HUDEP-2 (cell line): Measurements from ENCODE around the gene GBP3.
"Not testable (repeated sequence)": the region's sequence is repeated elsewhere in the genome, so short reads cannot be mapped to it uniquely, and the experiment has no call there.

ENCODE experiments used
- DNase-seq, 76 experiments: peaks; one replicate each; lab custom pipeline; 2025; ENCODE audit not compliant: unreplicated experiment in 76 of 76; lab: John Stamatoyannopoulos, UW

GBP3 gene

DNA sequence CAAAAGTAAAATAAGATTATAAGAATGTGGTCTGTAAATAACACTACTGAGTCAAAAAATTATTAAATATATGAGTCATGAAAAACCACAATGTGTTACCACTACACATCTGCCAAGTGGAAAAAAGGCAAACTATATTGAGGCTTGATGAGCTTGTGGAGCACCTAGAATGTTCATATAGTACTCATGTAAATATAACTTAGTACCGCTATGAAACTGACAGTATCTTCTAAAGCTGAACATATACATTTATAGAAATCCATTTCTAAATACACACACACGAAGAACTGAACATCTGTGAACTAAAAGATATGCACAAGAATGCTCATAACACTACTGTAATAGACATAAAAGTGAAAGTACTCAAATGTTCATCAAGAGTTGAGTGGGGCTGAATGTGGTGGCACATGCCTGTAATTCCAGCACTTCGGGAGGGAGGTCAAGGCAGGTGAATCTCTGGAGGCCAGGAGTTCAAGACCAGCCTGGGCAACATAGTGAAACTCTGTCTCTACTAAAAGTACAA lies 18.5 kb upstream of the GBP3 start:
- DNase-seq = no peak

DNA sequence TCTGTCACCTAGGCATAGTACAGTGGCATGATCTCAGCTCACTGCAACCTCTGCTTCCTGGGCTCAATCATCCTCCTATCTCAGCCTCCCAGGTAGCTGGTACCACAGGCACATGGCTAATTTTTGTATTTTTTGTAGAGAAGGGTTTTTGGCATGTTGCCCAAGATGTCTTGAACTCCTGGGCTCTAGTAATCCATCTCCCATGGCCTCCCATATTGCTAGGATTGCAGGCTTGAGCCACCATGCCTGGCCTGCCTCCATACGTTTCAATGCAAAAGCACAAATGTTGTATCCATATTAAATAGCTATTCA lies 17.6 kb upstream of the GBP3 start:
- no peak for DNase-seq

DNA sequence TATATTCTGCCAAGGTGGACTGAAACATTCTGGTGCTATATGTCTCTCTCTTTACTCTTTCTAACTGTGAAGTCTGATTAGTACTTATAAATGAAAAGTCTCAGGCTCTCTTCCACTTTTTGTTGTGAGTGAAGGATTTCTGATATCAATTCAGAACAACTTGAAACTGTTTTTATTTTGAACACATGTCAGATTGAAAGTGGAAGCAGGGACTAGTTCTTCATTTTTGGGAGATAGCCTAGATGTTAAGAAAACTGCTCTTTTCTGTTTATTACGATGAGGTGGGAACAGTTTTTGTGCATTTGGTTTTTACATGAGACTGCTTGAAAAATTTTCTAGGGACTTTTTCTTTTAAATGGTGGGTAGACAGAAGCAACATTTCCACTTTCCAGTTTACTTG lies 14.5 kb upstream of the GBP3 start:
- no peak for DNase-seq

DNA sequence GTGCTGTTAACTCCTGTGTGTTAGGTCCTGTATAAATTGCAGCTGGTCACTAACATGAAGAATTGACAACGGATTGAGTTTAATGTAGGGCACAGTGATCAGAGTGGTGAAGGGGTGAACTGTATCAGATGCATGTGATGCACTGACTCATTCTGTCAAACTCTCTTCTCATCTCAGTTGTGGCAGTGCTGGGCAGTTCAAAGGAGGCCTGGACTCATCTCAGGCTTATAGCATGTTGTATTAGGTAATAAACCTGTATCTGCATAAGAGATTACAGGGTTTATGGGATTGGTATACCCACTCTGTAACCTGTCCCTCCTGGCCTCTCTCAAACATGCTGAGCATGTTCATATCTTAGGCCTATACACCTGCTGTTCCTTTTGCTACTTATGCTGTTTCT lies 12.4 kb upstream of the GBP3 start:
- DNase-seq = no peak

DNA sequence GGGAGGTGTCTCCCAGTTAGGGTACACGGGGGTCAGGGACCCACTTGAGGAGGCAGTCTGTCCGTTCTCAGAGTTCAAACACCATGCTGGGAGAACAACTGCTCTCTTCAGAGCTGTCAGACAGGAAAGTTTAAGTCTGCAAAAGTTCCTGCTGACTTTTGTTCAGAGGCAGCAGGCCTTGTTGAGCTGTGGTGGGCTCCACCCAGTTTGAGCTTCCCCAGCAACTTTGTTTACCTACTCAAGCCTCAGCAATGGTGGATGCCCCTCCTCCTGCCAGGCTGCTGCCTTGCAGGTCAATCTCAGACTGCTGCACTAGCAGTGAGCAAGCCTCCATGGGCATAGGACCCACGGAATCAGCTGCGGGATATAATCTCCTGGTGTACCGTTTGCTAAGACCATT lies 11.3 kb upstream of the GBP3 start:
- not testable (repeated sequence) for DNase-seq

DNA sequence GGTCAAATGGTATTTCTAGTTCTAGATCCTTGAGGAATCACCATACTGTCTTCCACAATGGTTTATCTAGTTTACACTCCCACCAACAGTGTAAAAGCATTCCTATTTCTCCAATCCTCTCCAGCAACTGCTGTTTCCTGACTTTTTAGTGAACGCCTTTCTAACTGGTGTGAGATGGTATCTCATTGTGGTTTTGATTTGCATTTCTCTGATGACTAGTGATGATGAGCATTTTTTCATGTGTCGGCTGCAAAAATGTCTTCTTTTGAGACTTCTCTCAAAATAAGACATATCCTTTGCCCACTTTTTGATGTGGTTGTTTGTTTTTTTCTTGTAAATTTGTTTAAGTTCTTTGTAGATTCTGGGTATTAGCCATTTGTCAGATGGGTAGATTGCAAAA lies 6.4 kb upstream of the GBP3 start:
- not testable (repeated sequence) for DNase-seq

DNA sequence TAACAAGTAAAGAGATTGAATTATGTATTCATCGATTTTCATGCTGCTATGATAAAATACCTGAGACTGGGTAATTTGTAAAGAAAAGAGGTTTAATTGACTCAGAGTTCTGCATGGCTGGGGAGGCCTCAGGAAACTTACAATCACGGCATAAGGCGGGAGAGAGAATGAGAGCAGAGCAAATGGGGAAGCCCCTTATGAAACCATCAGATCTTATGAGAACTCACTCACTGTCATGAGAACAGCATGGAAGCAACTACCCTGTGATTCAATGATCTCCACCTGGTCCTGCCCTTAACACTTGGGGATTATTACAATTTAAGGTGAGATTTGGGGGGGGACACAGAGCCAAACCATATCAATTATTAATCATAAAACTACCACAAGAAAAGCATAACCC lies 3.3 kb upstream of the GBP3 start:
- no peak for DNase-seq

DNA sequence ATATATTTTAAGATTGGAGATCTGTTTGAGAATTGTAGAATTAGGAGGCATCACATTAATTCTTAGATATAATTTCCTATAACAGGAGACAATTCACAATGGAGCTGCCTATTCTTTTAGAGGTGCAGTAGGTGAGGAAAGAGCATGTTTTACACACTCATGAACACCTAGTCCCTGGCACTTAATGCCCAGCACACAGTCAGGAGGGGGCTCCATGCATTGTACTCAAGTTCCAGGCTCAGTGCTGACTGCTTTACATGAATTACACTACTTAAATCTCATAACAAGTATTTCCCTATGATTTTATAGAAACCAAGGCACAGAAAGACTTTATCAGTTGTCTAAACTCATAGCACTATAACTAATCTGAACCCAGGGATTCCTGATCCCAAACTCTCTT lies 360 bp upstream of the GBP3 start:
- no peak for DNase-seq

DNA sequence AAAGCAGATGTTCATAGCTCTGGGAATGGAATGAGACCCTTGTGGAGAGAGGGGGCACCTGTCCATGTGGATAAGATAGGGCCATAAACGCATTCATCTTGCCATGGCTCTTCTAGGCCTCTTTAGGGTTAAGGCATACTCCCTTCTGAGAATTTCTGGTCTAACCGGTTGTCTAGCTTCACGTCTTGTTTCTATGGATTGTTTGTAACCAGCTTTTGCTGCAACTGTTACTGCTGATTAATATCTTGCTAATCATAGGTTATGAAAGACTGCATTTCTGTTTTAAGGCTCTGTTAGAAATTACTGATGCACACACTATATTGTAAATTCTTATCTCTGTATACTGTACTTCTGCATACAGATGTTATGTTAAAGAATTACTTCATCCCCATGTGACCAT lies 4.3 kb downstream of the GBP3 start:
- DNase-seq = not testable (repeated sequence)

DNA sequence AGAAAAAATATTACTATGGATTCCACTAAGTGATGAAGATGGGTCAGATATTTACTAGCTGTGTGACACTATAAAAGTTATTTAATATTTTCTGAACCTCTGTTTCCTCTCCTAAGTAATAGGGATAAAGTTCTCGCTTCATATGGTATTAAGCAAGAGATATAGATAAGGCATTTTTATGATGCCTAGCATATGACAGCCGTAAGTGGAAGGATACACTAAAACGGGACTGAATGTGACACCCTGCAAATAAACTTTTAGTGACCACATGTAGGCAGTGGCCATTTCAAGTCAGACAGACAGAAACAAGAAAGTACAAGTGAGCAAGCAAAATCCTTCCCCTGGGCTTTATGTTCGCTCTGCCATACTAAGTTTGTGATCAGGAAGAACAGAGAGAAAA lies 14.2 kb downstream of the GBP3 start:
- no peak for DNase-seq

DNA sequence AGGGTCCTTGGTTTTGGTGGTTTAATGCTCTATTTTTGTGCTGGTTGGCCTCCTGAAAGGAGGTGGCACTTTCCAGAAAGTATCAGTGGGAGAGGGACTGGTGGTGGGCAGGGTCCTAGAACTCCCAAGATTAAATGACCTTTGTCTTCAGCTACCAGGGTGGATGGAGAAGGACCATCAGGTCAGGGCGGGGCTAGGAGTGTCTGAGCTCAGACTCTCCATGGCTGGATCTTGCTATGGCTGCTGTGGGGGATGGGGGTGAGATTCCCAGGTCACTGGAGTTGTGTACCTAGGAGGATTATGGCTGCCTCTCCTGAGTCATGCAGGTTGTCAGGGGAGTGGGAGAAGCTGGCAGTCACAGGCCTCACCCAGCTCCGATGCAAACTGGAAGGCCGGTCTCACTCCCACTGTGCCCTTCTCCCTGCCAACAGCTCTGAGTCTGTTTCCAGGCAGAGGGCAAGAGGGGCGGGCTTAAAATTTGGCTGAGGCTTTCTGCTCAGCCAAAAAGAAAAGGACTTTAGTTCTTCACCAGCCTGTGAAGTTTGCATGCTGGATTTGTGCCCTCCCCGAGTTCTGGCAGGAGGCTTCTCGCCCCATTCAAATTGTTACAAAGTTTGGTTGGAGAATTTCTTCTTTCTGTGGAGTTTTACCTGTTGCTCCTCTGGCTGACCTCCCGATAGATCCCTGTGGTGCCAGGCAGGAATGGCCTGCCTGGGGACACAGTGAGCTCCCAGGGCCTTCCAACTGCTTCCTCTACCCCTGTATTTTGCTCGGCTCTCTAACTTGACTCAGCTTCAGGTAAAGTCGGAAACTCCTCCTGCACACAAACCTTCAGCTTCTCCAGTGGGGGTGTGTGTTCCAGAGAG lies 17.1 kb downstream of the GBP3 start:
- no peak for DNase-seq

DNA sequence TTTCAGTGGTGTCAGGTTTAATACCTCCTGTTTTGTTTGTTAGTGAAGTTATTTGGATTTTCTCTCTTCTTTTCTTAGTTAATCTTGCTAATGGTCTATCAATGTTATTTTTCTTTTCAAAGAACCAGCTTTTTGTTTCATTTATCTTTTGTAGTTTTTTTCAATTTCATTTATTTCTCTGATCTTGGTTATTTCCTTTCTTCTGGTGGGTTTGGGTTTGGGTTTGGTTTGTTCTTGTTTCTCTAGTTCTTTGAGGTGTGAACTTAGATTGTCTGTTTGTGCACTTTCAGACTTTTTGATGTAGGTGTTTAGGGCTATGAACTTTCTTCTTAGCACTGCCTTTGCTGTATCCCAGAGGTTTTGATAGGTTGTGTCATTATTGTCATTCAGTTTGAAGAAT lies 20.5 kb downstream of the GBP3 start:
- DNase-seq = not testable (repeated sequence)

DNA sequence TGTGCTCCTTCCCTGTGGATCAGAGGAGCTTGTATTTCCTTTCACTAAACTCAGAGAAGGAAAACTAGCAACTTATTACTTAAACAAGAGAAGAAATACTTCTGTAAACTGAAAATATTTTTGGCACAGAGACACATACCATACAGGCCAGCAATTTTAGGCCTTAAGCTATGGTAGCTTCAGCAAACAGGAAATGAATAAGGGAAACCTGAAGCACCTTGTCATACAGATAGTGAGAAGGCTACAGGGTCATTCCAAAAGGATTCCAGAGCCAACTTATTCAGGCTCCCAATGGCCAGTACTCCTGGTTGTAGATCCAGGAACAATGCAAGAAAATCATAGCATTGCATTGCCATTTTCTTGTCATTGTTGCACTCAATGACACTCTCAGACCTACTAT lies 21.2 kb downstream of the GBP3 start:
- no peak for DNase-seq

DNA sequence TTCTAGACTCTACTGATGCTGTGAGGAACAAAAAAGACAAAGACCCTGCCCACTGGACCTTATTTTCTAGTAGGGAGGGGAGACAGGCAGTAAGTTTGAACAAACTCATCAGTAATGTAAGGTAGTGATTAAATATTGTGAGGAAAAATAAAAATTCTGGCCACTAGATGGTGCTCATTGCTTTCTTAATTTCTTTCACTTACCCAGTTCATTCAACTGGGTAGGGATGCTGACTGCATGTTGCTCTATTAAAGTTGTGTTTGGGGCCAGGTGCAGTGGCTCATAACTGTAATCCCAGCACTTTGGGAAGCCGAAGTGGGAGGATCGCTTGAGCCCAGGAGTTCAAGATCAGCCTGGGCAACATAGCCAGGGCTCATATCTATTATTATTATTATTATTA lies 23.9 kb downstream of the GBP3 start:
- DNase-seq = peak in 31 of 76 experiments; percentile 11 to 71 (median 41)

DNA sequence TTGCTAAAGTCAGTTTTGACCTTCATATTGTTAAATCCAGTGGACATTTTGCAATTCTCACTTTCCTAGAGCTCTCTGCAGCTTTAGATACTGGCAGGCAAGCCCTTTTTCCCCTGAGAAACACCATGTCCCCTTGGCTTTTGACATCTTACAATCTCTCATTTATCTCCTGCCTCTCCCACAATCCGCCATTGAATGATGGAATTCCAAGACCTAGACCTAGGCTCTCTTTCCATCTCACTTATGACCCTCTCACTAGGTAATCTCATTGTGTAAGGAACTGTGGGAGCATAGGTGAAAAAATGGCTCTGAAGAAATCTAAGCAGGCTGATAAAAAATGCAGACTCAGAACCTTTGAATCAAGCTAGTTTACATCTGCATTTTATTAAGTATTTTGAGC lies 32.2 kb downstream of the GBP3 start:
- DNase-seq = no peak

DNA sequence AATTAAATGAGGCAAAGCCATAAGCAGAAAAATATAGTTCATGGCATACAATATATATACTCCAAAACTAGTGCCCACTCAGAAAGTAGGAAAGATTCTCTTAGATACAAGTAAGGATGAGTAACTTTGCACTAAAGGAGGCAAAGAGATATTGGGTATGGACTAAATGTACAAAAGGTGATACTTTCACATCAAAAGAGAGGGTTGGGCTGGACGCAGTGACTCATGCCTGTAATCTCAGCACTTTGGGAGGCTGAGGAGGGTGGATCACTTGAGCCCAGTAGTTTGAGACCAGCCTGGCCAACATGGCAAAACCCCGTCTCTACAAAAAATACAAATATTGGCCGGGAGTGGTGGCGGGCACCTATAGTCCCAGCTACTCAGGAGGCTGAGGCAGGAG lies 37.0 kb downstream of the GBP3 start:
- no peak for DNase-seq

DNA sequence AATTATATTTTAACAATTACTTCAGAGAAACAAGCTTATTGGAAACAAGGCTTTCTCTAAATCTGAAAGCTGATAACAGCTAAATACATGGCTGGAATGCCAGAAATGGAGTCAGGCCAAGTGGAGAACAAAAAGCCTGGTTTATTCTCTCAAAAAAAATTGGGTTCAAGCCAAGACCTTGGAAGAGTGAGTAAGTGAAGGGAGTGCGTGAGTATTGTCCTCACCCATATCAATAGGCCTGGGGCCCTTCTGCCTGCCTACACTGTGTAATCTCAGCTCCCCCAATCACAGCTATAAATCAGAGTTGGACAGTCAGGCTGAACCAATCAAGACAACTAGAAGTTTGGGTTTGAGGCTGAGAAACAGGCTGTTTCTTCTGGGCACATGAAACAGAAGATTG lies 37.6 kb downstream of the GBP3 start:
- DNase-seq = peak in 14 of 76 experiments; percentile 1 to 52 (median 12)

DNA sequence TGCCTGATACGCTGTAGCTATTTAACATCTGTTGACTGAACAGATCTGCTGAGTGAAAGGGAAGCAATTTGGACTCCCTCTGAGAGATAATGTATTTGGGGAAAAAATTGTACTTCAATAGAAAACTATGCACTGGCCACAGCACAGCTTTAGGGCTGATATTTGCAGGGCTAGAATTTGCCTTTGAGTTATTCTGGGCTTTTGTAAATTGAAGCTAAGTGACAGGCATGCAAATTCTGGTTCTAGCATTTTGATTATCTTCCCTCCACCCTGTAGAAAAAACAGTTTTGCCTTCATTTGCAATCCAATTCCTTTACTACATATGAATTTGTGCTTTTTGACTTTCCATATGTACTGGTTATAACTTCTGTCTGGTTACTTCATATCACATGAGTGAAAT lies 38.1 kb downstream of the GBP3 start:
- no peak for DNase-seq

DNA sequence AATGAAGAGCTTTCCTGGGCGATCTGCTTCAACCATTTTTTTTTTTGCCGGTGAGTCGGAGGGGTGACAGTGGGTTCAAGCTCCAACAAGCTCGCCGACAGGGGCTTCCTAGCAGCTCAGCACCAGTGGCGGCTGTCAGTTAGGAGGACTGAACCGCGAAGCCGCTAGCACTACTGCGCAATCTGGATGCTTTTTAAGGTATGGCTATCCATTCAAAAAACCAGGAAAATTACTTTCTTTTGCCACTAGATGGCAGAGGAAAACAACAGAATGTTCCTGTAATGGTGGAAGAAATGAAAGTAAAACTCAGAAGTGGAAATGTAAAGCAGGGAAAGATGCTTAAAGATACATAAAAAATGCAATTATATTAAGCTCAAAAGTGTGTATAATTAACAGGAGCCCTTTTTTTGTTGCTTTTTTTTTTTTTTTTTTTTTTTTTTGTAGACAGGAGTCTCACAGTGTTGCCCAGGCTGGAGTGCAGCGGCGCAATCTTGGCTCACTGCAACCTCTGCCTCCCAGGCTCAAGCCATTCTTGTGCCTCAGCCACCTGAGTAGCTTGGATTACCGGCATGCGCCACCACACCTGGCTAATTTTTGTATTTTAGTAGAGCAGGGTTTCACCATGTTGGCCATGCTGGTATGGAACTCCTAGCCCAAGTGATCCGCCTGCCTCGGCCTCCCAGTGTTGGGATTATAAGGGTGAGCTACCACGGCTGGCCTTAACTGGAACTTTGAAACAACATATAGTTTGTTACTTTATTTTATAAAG lies 38.7 kb downstream of the GBP3 start:
- peak in 18 of 76 experiments; percentile 1 to 44 (median 19) for DNase-seq

DNA sequence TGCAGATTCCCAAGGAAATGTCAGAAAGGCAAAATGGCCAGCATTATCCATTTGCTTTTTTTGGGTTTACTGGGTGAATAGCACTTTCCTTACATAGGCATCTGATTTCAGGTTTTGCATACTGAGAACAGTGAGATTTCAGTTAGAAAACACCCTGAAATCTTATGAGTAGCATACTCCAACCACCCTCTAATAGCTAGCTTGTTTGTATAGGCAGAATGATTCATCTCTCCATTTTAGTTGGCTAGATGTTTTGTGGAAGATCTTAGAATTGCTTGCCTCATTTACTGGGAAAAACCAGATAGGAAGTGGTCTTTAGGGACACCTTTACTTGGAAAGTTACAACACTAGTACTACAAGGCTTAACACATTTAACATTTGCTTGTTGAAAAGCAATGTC lies 40.6 kb downstream of the GBP3 start:
- DNase-seq = no peak

DNA sequence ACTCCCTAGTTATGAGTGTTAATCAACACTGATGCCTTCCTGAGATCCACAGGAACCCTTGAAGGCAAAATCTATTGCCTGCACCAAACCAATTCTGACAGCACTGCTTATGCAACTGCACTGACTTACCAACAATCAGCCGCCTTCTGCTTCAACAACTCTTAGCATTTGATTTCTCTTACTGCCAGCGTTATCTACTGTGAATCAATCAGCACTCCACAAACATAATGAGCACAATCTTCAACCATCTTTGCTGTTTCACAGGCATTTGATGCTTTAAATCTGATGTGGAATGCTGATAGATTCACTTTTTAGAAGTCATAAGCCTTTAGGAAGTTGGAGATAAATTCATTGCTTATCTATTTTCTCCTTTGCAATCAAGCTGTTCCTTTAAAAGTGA lies 41.2 kb downstream of the GBP3 start:
- not testable (repeated sequence) for DNase-seq

DNA sequence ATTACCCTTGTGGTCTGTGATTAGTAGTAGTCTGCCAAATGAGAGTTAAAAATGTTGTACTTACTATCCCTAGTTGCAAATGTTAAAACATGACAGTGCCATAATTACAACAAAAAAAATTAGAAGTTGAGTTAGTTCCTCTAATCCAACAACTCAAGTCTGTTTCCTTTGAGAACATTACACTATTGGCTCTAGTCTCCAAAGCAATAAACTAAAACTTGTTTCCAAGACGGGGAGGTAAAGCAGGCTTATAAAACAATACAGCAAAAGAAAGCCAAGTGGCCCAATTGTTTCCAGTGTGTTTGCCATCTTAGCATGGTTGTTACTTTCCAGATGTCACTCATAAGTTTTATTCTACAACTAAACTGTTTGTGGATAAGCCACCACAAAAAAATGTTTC lies 41.8 kb downstream of the GBP3 start:
- DNase-seq = no peak
